Esophagus muscularis mucosa (tissue), 4 donors: ENCODE data around the gene KHDC4. TPM values are rescaled to one million over a fixed set of nuclear protein-coding genes. Genes with fewer than 3 reads are reported as not detected.

Experiments
- DNase-seq: peaks from one replicate; pipeline ENCODE4 v3.0.0-alpha.2; 2017; ENCODE audit errors: extremely low spot score
- H3K27ac ChIP-seq, 4 donors: fragments of 200-600 bp; sonication (generic); replicated peaks in 1 of 4; 1 replicate in 3 of 4; 2 replicates in 1 of 4; pipeline ENCODE4 v1.5.1; 2016 to 2019; ENCODE audit warnings: mild to moderate bottlenecking in 1 of 4
- H3K27me3 ChIP-seq, 4 donors: fragments of 200-600 bp; sonication (generic); one replicate each; pipeline versions ENCODE4 v1.5.1 to v1.6.0; 2016 to 2019
- H3K36me3 ChIP-seq, 4 donors: fragments of 200-600 bp; sonication (generic); one replicate each; pipeline ENCODE4 v1.5.1; 2016 to 2019
- H3K4me1 ChIP-seq, 4 donors: fragments of 200-600 bp; sonication (generic); one replicate each; pipeline ENCODE4 v1.5.1; 2016 to 2019
- H3K4me3 ChIP-seq, 4 donors: fragments of 200-600 bp; sonication (generic); 1 replicate in 2 of 4; 2 replicates in 2 of 4; pipeline ENCODE4 v1.5.1; 2016 to 2019; ENCODE audit warnings: mild to moderate bottlenecking in 4 of 4, moderate library complexity in 1 of 4
- H3K9me3 ChIP-seq, 4 donors: fragments of 200-600 bp; sonication (generic); 1 replicate in 3 of 4; 2 replicates in 1 of 4; pipeline ENCODE4 v1.5.1; 2016 to 2019
- EP300 ChIP-seq: sonication (generic); formaldehyde crosslinking; IDR thresholded peaks from one replicate; pipeline ENCODE4 v1.6.1; 2017; ENCODE audit warnings: antibody characterized with exemption
- POLR2A ChIP-seq: fragments of 450-650 bp; IDR thresholded peaks from one replicate; pipeline ENCODE4 v1.6.1; 2017; ENCODE audit warnings: antibody characterized with exemption, moderate library complexity, mild to moderate bottlenecking, low read depth
- POLR2AphosphoS5 ChIP-seq, 2 donors: sonication (generic); formaldehyde crosslinking; IDR thresholded peaks; one replicate each; pipeline ENCODE4 v1.6.1; 2017; ENCODE audit warnings: antibody characterized with exemption in 2 of 2
- WGBS: methylation state at CpG from one replicate; pipeline ENCODE4 v1.1.5; 2018; 5-methylcytosine and 5-hydroxymethylcytosine counted together
- intact Hi-C: fragments of 100-400 bp; cut with DNase I; formaldehyde crosslinking; loops from one replicate; pipeline ENCODE4 v1.15.1; 2023
- total RNA-seq, 4 donors: library from RNA; depleted of rRNA; stranded (reverse); fragments of >200 nt; gene quantifications; one replicate each; pipeline versions ENCODE4 v1.1.0 to v1.2.1, GENCODE V29; 2016
- TF ChIP-seq, protein P1 (sequence below), 3 experiments: fragments of 200-600 bp in 2 of 3; fragments of 450-650 bp in 1 of 3; sonication (generic) in 2 of 3; IDR thresholded peaks; one replicate each; pipeline ENCODE4 v1.5.1; 2017 to 2019; ENCODE audit warnings: antibody characterized with exemption in 3 of 3, mild to moderate bottlenecking in 2 of 3, moderate library complexity in 1 of 3

KHDC4 gene
- total RNA-seq, 4 donors from 2014 or later = 25.8 to 41.5 (median 29.2) TPM

DNA sequence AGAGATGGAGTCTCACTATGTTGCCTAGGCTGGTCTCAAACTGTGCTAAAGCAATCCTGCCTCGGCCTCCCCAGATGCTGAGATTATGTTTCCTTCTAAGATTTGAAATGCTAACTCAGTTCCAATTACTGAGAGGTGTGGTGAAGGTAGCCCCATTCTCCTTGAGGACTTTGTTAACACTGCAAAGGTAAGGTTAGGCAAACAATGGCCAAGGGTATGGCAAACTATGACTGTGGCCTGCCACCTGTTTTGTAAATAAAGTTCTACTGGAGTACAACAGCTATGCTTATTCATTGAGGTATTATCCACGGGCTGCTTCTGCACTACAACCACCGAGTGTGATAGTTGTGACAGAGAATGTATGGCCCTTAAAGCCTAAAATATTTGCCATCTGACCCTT, 13.5 kb downstream of the KHDC4 start:
- Histone ChIP-seq H3K36me3 (peaks cover 94 to 100% (median 100%) of the 10 kb centered on the region in 4 donors), H3K27ac (no peak overlapping the region), H3K4me1 (peaks cover 0 to 16% (median 2%) of the 10 kb centered on the region in 4 donors), H3K9me3 (no peaks in the 10 kb centered on the region), H3K4me3 (no peak overlapping the region), H3K27me3 (no peaks in the 10 kb centered on the region)
- TF ChIP-seq, protein P1, sequence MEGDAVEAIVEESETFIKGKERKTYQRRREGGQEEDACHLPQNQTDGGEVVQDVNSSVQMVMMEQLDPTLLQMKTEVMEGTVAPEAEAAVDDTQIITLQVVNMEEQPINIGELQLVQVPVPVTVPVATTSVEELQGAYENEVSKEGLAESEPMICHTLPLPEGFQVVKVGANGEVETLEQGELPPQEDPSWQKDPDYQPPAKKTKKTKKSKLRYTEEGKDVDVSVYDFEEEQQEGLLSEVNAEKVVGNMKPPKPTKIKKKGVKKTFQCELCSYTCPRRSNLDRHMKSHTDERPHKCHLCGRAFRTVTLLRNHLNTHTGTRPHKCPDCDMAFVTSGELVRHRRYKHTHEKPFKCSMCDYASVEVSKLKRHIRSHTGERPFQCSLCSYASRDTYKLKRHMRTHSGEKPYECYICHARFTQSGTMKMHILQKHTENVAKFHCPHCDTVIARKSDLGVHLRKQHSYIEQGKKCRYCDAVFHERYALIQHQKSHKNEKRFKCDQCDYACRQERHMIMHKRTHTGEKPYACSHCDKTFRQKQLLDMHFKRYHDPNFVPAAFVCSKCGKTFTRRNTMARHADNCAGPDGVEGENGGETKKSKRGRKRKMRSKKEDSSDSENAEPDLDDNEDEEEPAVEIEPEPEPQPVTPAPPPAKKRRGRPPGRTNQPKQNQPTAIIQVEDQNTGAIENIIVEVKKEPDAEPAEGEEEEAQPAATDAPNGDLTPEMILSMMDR (IDR thresholded peaks at IDR 0.05) = no peak
- no peak for TF ChIP-seq POLR2A
- no peak for TF ChIP-seq POLR2AphosphoS5 (IDR thresholded peaks at IDR 0.05)
- TF ChIP-seq EP300 = no peak
- intact Hi-C loops = no loop called here
- 90% methylated on average over 3 of the region's 3 CpGs for WGBS
- no peak for DNase-seq

DNA sequence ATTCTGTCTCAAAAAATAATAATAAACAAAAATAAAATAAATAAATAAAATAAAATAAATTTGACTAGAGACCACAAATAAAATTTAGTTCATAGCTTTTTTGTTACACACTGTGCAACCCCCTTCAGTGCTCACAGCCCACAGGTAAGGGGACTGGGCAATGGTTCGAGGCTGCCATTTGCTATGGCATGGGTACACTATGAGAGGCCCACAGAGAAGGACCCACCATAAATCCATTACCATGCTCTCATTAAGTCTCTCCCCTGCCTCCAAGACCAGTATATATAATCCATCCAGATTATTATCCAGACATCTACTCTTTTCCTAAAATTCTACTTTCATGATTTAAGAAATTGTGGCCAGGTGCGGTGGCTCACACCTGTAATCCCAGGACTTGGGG, 14.4 kb downstream of the KHDC4 start:
- 97% methylated on average over 2 of the region's 2 CpGs for WGBS

GRCh38 chr1:155918660-155919059, 15.6 kb downstream of the KHDC4 start:
- 74% methylated on average over 3 of the region's 3 CpGs for WGBS
- Histone ChIP-seq H3K9me3 (no peaks in the 10 kb centered on the region), H3K27ac (no peak overlapping the region), H3K27me3 (no peaks in the 10 kb centered on the region), H3K4me3 (no peak overlapping the region), H3K36me3 (peaks cover 91 to 100% (median 99%) of the 10 kb centered on the region in 4 donors), H3K4me1 (peaks cover 0 to 10% (median 2%) of the 10 kb centered on the region in 4 donors)
- intact Hi-C loops = loop anchor here (10.0 kb wide), 1 partner anchor 54 kb away; no protein-coding TSS in a partner anchor
- TF ChIP-seq, protein P1 (IDR thresholded peaks at IDR 0.05) = no peak
- no peak for TF ChIP-seq POLR2A
- no peak for TF ChIP-seq POLR2AphosphoS5 (IDR thresholded peaks at IDR 0.05)
- TF ChIP-seq EP300 = no peak
- no peak for DNase-seq

More for the DNA sequence above, 14.4 kb downstream of the KHDC4 start:
- Histone ChIP-seq H3K9me3 (no peaks in the 10 kb centered on the region), H3K27ac (no peak overlapping the region), H3K36me3 (peaks cover 94 to 100% (median 99%) of the 10 kb centered on the region in 4 donors), H3K27me3 (no peaks in the 10 kb centered on the region), H3K4me3 (no peak overlapping the region), H3K4me1 (peaks cover 0 to 16% (median 5%) of the 10 kb centered on the region in 4 donors)
- no peak for DNase-seq
- TF ChIP-seq, protein P1 (IDR thresholded peaks at IDR 0.05) = no peak
- TF ChIP-seq POLR2AphosphoS5 (IDR thresholded peaks at IDR 0.05) = no peak
- TF ChIP-seq POLR2A = no peak
- no peak for TF ChIP-seq EP300
- intact Hi-C loops = loop anchor here (10.0 kb wide), 1 partner anchor 55 kb away; no protein-coding TSS in a partner anchor

DNA sequence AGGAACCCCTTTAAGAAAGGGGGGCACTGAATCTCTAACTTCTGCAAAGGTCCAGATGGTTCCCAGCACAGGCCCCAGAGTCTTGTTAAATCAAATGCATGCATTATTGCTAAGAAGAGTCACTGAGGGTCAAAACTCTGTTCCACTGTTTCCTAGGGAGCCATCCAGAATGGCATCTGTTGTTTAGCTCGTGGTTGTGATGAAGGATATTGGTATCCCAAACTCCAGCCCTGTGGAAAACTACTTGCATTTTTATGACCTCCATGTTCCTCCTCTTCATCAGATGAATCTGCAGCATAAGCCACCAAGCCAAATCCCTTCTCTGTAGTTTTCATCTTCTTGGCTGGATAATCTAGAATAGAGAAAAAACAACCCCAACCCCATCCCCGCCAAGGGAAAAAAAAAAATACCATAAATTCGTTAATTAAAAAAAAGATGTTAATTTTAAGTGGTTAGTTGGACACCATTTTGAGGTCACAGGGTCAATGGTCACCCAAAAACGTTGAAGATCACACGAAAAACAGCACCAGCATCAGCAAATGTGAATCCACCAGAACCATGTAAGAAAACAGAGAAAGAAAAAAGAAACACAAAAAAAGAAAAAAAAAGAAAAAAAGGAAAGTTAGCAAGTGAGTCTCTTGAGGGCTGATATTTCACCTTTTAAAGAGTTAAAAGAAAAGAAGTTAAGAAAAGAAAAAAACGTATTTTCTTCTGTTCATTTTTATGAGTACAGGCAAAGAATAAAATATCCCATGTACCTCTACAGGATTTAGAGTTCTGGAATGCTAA, 20.1 kb downstream of the KHDC4 start:
- DNase-seq = no peak
- intact Hi-C loops = loop anchor here (10.0 kb wide), 1 partner anchor 49 kb away; no protein-coding TSS in a partner anchor
- no peaks in the 10 kb centered on the region for H3K27me3 ChIP-seq
- WGBS = 74% methylated on average over 6 of the region's 6 CpGs
- no peak overlapping the region for H3K4me3 ChIP-seq
- H3K36me3 ChIP-seq = peaks cover 55 to 77% (median 76%) of the 10 kb centered on the region in 4 donors
- no peak for TF ChIP-seq POLR2AphosphoS5 (IDR thresholded peaks at IDR 0.05)
- no peak for TF ChIP-seq POLR2A
- TF ChIP-seq EP300 = no peak
- TF ChIP-seq, protein P1 (IDR thresholded peaks at IDR 0.05) = no peak
- H3K4me1 ChIP-seq = peaks cover 19 to 34% (median 22%) of the 10 kb centered on the region in 4 donors
- peak overlapping the region in 3 of 4 donors; percentile 6 to 52 (median 22) for H3K27ac ChIP-seq
- H3K9me3 ChIP-seq = no peaks in the 10 kb centered on the region
